ENCODE measurements around the gene PTGER2.

DNA sequence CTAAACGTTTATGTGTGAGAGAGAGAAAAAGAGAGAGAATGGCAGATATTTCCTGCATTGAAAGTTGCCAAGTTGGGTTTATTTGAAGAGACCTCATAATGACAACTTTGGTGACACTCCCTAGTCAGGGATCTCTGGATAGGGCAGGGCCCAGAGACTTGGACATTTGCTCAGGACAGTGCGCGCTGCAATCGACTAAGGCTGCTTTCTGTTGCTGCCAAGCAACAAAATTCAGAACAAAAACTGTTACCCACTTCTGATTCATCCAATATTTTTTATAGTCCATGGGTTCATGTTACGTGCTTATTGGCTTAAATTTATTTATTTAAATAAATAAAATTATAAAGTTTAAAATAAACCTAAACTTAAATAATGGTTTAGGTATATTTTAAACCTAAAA, 34.2 kb downstream of the PTGER2 start:
- TF ChIP-seq, protein P1, sequence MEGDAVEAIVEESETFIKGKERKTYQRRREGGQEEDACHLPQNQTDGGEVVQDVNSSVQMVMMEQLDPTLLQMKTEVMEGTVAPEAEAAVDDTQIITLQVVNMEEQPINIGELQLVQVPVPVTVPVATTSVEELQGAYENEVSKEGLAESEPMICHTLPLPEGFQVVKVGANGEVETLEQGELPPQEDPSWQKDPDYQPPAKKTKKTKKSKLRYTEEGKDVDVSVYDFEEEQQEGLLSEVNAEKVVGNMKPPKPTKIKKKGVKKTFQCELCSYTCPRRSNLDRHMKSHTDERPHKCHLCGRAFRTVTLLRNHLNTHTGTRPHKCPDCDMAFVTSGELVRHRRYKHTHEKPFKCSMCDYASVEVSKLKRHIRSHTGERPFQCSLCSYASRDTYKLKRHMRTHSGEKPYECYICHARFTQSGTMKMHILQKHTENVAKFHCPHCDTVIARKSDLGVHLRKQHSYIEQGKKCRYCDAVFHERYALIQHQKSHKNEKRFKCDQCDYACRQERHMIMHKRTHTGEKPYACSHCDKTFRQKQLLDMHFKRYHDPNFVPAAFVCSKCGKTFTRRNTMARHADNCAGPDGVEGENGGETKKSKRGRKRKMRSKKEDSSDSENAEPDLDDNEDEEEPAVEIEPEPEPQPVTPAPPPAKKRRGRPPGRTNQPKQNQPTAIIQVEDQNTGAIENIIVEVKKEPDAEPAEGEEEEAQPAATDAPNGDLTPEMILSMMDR (conservative IDR thresholded peaks at IDR 0.05; ENCODE audit: low read depth, low read length), result no peak
- TF ChIP-seq EZH2 (IDR thresholded peaks at IDR 0.05; ENCODE audit: borderline replicate concordance, low read depth, low read length, poor library complexity, severe bottlenecking), result no peak

Measured in A673 (cell line).